Stimulated activated CD4-positive, alpha-beta T cell treated with anti-CD3 and anti-CD28 coated beads, Interleukin-15, amount 100 ng/mL, for 1 hour (primary cell): ENCODE results near the gene RIPOR3.
"Not testable (repeated sequence)": the region's sequence is repeated elsewhere in the genome, so short reads cannot be mapped to it uniquely, and the experiment has no call there.

ENCODE experiments used
- DNase-seq, 2 donors: peaks; one replicate each; pipeline ENCODE4 v3.0.0-alpha.2; 2020; ENCODE audit warnings: low read depth in 1 of 2, low spot score in 1 of 2

Gene RIPOR3

DNA sequence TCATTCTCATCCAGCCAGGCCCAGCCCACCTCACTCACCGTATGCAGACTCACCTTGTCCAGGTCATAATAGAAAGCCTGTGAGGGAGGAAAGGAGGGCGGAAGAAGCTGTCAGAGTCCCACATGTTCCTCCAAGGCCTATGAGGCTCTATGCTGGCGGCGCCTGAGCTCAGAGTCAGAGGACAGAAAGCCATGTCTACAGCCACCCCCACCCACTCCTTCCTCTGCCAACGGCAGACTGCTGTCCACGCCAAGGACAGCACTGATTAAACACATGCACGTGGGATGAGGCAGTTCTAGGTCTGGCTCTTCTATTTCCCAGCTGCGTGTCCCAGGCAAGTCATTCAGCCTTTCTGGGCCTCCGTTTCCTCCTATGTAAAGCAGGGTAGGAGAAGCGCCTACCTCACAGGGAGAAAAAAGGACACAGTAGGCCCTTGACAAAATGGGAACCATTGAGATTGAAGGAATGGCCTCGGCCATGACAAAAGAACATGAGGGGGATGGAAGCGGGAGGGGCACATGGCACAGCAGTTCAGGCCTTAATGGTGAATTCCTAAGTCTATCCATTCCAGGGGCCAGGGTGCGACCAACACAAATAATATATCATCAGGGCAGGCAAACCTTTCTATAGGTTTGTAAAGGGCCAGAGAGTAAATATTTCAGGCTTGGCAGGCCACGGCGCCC, 80.1 kb downstream of the RIPOR3 start:
- no peak for DNase-seq

- no peak for DNase-seq
These were observed 81.1 kb downstream of the RIPOR3 start for GRCh38 chr20:50610212-50610718.

DNA sequence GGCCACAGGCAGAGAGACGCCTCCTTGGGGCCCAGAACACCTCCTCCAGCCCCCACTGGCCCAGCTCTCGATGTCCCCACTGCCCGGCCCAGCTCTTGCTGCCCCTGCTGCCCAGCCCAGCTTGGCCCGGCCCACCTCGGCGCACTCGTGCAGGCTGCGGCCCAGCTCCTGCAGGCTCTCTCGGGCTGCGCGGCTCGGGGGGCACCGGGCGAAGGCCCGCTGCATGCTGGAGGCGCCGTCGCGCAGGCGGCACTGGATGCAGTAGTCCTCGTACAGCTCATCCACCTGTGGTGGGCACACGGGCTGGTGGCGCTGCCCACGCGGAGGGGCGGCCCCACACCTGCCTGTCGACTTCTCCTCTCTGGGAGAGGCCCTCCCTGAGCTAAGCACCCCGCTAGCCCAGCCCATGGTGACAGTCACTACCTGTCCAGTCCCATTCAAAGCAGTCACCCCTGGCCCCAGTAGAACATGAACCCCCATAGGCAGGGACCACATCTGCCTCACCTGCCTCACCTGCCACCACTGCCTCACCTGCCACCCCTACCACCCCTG, 81.8 kb downstream of the RIPOR3 start:
- DNase-seq, result no peak

GRCh38 chr20:50608750-50609104, 82.6 kb downstream of the RIPOR3 start:
- no peak for DNase-seq

DNA sequence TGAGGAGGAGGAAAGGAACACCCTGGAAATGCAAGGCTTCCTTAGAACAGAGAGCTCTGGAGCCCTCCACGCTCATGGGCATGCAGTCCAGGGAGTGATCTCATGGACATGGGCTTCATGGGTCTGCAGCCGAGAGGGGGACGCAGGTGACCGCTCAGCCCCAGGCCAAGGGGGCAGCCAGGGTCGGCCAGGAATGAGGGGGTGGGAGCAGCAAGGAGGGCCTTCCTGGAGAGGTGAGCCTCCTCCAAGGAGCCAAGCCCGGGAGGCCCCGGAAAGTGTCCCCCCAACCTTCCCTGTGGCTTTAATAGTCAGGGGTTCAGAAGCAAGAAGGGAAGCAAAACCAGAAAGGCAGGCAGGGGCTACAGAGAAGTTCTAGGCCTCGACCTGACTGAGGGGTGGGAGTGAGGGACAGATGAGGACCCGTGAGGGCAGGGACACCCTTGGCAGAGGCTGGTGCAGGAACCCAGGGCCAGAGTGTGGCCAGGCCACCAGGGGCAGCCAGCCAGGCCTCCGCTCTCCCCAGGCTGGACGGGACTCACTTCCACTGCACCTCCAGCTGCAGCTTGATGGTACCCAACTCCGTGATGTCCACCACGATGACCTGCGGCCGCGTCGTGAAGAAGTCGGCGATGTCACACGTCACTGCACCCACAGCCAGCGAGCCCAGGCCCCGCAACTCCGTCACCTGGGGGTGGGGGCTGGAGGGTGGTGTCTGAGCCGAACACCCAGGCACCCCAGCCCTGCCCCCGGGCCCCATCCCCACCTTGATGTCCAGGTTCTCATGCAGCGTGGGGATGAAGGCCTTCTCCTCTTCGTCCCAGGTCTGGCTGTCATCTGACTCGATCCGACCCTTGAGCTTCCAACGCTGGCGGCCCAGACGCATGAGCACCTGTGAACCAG, 83.2 kb downstream of the RIPOR3 start:
- no peak for DNase-seq

DNA sequence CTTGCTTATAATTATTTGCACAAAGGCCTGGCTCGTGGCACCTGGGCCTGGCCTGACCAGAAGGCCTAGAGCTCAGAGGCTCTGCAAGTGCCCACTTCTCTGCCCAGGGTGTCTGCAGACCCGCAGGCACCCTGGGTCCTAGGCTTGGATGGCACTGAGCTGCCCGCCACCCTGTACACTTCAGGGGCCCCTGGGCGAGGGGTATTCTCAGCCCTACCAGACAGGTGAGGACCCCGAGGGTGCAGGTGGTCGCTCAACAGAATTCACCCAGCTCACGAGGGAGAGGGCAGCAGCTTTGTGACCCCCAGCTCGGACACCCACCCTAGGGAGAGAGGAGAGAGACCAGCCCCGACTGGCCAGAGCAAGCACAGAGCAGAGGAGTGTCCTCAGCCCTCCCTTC, 83.9 kb downstream of the RIPOR3 start:
- DNase-seq, result no peak

DNA sequence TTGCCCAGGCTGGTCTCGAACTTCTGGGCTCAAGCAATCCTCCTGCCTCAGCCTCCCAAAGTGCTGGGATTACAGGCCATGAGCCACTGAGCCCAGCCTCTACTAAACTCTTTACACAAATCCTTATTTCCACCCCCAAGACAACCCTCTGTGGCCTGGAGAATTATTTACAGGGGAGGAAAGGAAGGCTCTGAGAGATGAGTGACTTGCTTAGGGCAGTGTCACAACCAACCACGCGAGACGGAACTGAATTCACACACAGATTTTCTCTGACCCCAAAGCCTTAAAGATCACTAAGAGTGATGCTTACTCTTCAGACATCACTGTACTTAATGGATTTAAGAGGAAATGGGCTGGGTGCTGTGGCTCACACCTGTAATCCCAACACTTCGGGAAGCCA, 86.2 kb downstream of the RIPOR3 start:
- DNase-seq, result no peak

DNA sequence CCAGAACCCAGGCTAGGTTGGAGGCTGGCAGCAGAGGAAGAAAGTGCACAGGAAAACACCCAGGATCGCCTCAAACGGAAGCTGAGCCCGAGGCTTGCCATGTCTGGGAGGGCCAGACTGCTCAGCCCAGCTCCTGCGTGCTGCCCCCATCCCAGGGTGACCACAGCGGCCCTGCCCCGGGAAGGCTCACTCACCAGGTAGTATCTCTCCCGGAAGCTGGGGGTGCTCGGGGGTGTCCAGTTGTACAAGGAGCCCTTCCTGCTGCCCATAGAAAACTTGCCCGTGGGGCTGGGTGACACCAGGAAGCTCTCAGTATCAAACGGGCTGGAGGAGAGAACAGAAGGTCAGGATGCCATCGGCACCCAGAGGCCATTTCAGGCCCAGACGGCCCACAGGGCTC, 86.9 kb downstream of the RIPOR3 start:
- no peak for DNase-seq

- DNase-seq, result no peak
These were observed 88.8 kb downstream of the RIPOR3 start for GRCh38 chr20:50602432-50603088.

GRCh38 chr20:50601511-50602431, 89.6 kb downstream of the RIPOR3 start:
- no peak for DNase-seq

DNA sequence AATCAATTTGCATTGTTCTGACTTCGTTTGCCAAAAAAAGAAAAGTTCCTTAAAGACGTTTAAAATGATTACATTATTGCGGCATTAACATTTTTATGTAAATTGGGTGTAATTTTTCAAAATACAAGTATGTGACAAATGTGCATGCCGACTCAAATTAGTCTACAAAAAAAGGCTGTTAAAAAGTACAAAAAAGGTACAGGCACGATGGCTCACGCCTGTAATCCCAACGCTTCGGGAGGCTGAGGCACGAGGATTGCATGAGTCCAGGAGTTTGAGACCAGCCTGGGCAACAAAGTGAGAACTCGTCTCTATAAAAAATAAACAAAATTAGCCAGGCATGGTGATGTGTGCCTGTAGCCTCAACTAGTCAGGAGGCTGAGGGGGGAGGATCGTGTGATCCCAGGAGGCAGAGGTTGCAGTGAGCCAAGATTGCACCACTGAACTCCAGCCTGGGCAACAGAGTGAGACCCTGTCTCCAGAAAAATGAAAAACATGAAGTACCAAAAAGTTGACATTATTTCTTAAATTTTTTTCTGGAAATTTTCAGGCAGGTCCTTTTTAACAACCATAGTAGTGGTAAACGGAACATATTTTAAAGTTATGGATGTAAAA, 91.0 kb downstream of the RIPOR3 start:
- DNase-seq, result no peak

DNA sequence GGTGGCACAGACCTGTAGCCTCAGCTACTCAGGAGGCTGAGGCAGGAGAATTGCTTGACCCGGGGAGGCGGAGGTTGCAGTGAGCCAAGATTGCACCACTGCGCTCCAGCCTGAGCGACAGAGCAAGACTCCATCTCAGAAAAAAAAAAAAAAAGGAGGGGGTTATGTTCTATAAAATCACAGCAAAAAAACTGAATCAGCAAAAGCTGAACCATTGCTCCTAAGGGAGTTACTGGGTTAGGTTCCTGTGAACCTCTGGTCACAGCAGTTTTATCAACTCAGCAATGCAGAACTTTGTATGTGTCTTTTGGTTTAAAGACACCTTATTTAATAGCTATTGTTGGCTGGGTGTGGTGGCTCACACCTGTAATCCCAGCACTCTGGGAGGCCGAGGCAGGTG, 92.6 kb downstream of the RIPOR3 start:
- DNase-seq, result not testable (repeated sequence)

GRCh38 chr20:50598074-50598473, 93.3 kb downstream of the RIPOR3 start:
- DNase-seq, result no peak

- no peak for DNase-seq
These were observed 93.9 kb downstream of the RIPOR3 start for GRCh38 chr20:50597406-50597969.

- DNase-seq, result no peak
These were observed 94.7 kb downstream of the RIPOR3 start for GRCh38 chr20:50596694-50597021.

DNA sequence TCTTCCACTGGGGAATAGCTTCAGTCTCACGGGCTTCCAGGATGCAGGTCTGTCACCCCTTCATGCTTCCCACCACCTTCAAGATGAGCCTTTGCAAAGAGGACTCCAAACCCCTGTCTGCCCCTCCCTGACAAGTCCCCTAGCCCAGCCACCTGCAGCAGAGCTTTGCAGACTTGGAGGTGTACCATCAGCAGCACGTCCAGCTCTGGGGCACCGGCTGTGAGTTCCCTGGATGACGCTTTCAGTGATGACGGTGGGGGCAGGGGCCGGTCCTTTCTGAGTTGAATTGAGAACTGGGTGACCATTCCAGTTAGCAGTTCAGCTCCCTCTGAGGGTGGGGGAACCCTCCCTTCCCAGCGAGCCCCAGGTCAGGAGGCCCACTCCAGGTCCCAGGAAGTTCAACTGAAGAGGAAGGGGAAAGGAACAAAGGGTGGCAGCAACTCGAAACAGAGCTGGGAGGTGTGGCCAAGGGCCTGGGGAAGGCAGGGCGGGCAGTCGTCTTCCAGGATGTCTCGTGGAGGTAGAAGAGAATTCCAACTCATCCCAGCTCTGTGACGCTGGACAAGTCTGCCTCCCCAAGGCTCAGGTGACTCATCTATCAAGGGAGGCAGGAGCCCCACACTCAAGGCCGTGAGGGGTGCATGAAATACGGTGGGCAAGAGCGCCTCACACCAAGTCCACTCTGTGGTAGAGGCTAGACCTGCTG, 95.2 kb downstream of the RIPOR3 start:
- DNase-seq, result no peak

GRCh38 chr20:50595433-50595895, 95.9 kb downstream of the RIPOR3 start:
- no peak for DNase-seq

DNA sequence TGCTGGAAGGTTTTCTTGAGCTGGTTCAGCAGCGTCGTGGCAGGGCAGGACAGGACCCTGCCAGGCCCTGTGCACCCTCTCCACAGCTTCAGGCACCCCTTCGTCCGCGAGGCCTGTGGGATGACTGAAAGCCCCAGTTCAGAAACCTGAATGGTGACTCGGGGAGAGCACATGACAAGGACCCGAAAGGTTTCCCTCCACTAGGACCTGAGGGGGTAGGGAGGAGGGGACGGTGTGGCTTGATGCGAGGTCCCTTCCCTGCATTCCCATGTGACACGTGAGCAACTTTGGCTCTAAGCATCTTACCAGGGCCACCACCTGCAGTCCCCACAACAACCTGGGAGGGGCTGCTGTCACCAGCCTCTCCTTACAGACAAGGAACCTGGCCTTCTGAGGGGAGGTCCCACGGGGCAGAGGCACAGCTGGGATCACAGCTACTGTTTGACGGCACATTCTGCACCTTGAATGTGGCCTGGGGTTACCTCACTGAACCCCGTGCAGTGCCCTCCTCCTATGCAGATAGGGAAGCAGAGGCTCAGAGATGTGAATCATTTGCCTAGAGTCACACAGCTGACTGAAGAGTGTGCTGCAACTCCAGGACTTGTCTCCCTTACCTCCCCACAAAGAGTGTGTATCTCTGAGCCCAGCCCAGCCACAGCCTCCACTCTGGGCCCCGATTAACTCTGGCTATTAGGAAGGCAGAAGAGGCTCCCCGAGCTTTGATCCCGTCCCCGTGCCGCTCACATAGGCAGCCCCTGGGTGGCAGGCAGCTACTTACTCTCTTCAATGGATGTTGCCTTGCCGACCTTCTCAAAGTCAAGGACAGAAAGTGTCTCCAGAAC, 96.5 kb downstream of the RIPOR3 start:
- no peak for DNase-seq
